ENCODE measurements around the gene STAB2.

STAB2 gene

DNA sequence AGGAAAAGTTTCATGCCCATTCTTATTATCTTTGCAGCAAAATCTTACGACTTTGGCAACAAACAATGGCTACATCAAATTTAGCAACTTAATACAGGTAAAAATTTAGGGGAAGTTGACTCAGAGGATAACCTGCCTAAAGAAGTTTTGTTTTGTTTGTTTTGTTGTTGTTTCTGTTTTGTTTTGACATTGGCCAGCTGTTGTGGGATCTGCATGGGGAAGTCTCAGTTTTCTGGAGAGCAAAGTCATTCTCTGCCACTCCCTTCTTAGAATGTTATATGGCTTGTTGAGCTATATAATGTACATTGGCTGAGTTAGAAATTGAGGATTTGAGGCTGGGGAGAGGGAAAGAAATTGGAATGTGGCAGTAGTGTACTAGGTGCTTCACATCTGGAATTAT lies 144.5 kb downstream of the STAB2 start:
- TF ChIP-seq, protein P1, sequence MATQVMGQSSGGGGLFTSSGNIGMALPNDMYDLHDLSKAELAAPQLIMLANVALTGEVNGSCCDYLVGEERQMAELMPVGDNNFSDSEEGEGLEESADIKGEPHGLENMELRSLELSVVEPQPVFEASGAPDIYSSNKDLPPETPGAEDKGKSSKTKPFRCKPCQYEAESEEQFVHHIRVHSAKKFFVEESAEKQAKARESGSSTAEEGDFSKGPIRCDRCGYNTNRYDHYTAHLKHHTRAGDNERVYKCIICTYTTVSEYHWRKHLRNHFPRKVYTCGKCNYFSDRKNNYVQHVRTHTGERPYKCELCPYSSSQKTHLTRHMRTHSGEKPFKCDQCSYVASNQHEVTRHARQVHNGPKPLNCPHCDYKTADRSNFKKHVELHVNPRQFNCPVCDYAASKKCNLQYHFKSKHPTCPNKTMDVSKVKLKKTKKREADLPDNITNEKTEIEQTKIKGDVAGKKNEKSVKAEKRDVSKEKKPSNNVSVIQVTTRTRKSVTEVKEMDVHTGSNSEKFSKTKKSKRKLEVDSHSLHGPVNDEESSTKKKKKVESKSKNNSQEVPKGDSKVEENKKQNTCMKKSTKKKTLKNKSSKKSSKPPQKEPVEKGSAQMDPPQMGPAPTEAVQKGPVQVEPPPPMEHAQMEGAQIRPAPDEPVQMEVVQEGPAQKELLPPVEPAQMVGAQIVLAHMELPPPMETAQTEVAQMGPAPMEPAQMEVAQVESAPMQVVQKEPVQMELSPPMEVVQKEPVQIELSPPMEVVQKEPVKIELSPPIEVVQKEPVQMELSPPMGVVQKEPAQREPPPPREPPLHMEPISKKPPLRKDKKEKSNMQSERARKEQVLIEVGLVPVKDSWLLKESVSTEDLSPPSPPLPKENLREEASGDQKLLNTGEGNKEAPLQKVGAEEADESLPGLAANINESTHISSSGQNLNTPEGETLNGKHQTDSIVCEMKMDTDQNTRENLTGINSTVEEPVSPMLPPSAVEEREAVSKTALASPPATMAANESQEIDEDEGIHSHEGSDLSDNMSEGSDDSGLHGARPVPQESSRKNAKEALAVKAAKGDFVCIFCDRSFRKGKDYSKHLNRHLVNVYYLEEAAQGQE (IDR thresholded peaks at IDR 0.05; ENCODE audit: insufficient read depth in 1 of 2, low read depth in 2 of 2, low read length in 2 of 2): no peak
- no peak for TF ChIP-seq TAF1 (IDR thresholded peaks at IDR 0.05; ENCODE audit: borderline replicate concordance, insufficient read depth, low read length)
- no peak for TF ChIP-seq FOXP2 (optimal IDR thresholded peaks at IDR 0.05; ENCODE audit: borderline replicate concordance, extremely low read depth, extremely low read length, insufficient read depth)
- no peak for TF ChIP-seq SIN3A (IDR thresholded peaks at IDR 0.05; ENCODE audit: borderline replicate concordance, insufficient read depth, low read length)
- no peak for TF ChIP-seq POLR2AphosphoS5 (IDR thresholded peaks at IDR 0.05; ENCODE audit: low read depth, low read length)

DNA sequence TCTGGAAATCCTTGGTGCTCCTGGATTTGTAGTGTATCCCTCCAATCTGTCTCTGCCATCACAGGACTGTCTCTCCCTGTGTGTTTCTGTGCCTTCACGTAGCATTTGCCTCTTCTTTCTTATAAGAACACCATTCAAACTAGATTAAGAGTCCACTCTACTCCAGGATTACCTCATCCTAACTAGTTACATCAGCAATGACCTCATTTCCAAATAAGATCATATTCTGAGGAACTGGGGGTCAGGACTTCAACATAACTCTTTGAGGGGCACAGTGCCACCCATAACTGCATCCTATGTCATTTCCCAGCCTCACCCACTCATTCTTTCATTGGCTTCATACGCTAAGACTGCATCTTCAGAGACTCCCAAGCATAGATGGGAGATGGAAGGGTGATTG lies 147.8 kb downstream of the STAB2 start:
- TF ChIP-seq TAF1 (IDR thresholded peaks at IDR 0.05; ENCODE audit: borderline replicate concordance, insufficient read depth, low read length) (no peak), POLR2AphosphoS5 (IDR thresholded peaks at IDR 0.05; ENCODE audit: low read depth, low read length) (no peak), FOXP2 (optimal IDR thresholded peaks at IDR 0.05; ENCODE audit: borderline replicate concordance, extremely low read depth, extremely low read length, insufficient read depth) (no peak), SIN3A (IDR thresholded peaks at IDR 0.05; ENCODE audit: borderline replicate concordance, insufficient read depth, low read length) (no peak)
- TF ChIP-seq, protein P1 (IDR thresholded peaks at IDR 0.05; ENCODE audit: insufficient read depth in 1 of 2, low read depth in 2 of 2, low read length in 2 of 2): no peak

DNA sequence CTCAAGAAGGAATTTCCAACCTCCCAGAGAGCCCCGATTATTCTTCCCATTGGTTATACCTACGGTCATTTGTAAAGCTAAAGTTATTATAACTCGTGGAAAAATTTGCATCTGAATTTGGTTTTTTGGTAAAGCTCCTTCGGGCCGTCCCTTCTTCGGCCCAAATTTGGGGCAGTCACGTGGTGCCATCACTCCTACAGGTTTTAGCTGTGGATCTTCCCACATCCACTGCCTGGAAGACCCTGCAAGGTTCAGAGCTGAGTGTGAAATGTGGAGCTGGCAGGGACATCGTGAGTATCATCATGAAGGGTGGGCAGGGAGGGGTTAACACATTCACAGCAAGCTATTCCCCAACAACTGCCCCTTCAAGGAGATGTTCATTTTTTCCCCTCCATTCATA lies 148.2 kb downstream of the STAB2 start:
- TF ChIP-seq TAF1 (IDR thresholded peaks at IDR 0.05; ENCODE audit: borderline replicate concordance, insufficient read depth, low read length) (no peak), POLR2AphosphoS5 (IDR thresholded peaks at IDR 0.05; ENCODE audit: low read depth, low read length) (no peak), FOXP2 (optimal IDR thresholded peaks at IDR 0.05; ENCODE audit: borderline replicate concordance, extremely low read depth, extremely low read length, insufficient read depth) (no peak), SIN3A (IDR thresholded peaks at IDR 0.05; ENCODE audit: borderline replicate concordance, insufficient read depth, low read length) (no peak)
- TF ChIP-seq, protein P1 (IDR thresholded peaks at IDR 0.05; ENCODE audit: insufficient read depth in 1 of 2, low read depth in 2 of 2, low read length in 2 of 2): no peak

DNA sequence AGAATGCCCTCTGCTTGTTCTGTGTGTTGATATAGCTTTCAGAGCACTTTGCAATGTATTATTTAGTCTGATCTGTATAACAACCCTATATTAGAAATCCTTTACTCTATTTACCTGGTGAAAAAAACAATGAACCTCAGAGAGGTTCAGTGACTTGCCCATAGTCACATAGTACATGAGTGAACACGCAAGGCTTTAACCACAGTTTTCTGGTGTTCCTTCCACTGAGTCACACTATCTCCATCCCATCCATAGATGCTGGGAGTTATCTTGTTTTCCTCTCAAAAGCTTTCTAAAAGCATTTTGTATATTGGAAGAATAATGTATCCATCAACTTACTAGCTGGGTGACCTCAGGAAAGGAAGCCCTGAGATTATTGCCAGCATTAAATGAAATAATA lies 149.5 kb downstream of the STAB2 start:
- TF ChIP-seq TAF1 (IDR thresholded peaks at IDR 0.05; ENCODE audit: borderline replicate concordance, insufficient read depth, low read length) (no peak), FOXP2 (optimal IDR thresholded peaks at IDR 0.05; ENCODE audit: borderline replicate concordance, extremely low read depth, extremely low read length, insufficient read depth) (no peak), POLR2AphosphoS5 (IDR thresholded peaks at IDR 0.05; ENCODE audit: low read depth, low read length) (no peak), SIN3A (IDR thresholded peaks at IDR 0.05; ENCODE audit: borderline replicate concordance, insufficient read depth, low read length) (no peak)
- TF ChIP-seq, protein P1 (IDR thresholded peaks at IDR 0.05; ENCODE audit: insufficient read depth in 1 of 2, low read depth in 2 of 2, low read length in 2 of 2): no peak

DNA sequence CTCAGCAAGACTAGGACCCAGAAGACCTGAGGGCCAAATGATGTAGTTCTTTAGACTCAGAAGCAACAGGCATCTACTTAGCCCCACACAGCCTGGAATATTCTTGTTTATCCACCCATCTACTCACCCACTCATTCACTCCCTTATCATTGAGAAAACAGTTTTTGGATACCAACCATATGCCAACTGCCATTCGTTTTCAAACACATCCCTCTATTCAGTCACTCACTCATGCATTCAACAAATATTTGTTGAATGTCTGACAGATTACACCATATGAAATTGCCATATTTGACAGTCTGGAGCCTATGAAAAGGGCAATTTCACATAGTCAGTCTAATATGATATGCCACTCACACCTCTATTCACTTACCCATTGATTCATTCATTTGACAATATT lies 150.8 kb downstream of the STAB2 start:
- TF ChIP-seq, protein P1 (IDR thresholded peaks at IDR 0.05; ENCODE audit: insufficient read depth in 1 of 2, low read depth in 2 of 2, low read length in 2 of 2): no peak
- TF ChIP-seq FOXP2 (optimal IDR thresholded peaks at IDR 0.05; ENCODE audit: borderline replicate concordance, extremely low read depth, extremely low read length, insufficient read depth) (no peak), POLR2AphosphoS5 (IDR thresholded peaks at IDR 0.05; ENCODE audit: low read depth, low read length) (no peak), SIN3A (IDR thresholded peaks at IDR 0.05; ENCODE audit: borderline replicate concordance, insufficient read depth, low read length) (no peak), TAF1 (IDR thresholded peaks at IDR 0.05; ENCODE audit: borderline replicate concordance, insufficient read depth, low read length) (no peak)
